Ovary (tissue), 9 donors: Measurements from ENCODE around the gene GJA10. TPM values are rescaled to one million over a fixed set of nuclear protein-coding genes. Genes with fewer than 3 reads are reported as not detected.

Experiments used
- DNase-seq, 5 donors: peaks; one replicate each; pipeline ENCODE4 v3.0.0-alpha.2; 2019 to 2020
- H3K27ac ChIP-seq, 2 donors: fragments of 200-600 bp; one replicate each; pipeline versions ENCODE4 v1.5.1 to v1.8.0; 2019 to 2022
- H3K27me3 ChIP-seq: fragments of 200-600 bp; one replicate; pipeline ENCODE4 v1.8.0; 2022
- H3K36me3 ChIP-seq: fragments of 200-600 bp; sonication (generic); one replicate; pipeline ENCODE4 v1.5.1; 2019
- H3K4me1 ChIP-seq: one replicate; pipeline ENCODE4 v1.8.1; 2013; ENCODE audit warnings: mild to moderate bottlenecking, moderate library complexity; ENCODE audit not compliant: insufficient read depth
- H3K4me3 ChIP-seq: fragments of 200-600 bp; sonication (generic); one replicate; pipeline ENCODE4 v1.5.1; 2017
- H3K9me3 ChIP-seq, 2 donors: fragments of 200-600 bp in 1 of 2; sonication (generic) in 1 of 2; one replicate each; pipeline versions ENCODE4 v1.5.1 to v1.8.1; 2013 to 2019; ENCODE audit warnings: mild to moderate bottlenecking in 1 of 2, moderate library complexity in 1 of 2
- EP300 ChIP-seq: sonication (generic); formaldehyde crosslinking; IDR thresholded peaks from one replicate; pipeline ENCODE4 v1.6.1; 2017; ENCODE audit warnings: antibody characterized with exemption
- POLR2A ChIP-seq: fragments of 450-650 bp; IDR thresholded peaks from one replicate; pipeline ENCODE4 v1.6.1; 2017; ENCODE audit warnings: antibody characterized with exemption, mild to moderate bottlenecking, moderate library complexity
- WGBS, 3 donors: extraction: QIAGEN DNeasy Blood & Tissue Kit in 1 of 3; methylation state at CpG; one replicate each; pipeline versions ENCODE4 v1.1.5 to v1.1.7; 2013 to 2017; 5-methylcytosine and 5-hydroxymethylcytosine counted together
- intact Hi-C, 4 donors: fragments of 100-400 bp; cut with DNase I; formaldehyde crosslinking; loops; one replicate each; pipeline versions ENCODE4 v1.11.0 to v1.15.1; 2022 to 2023
- polyA plus RNA-seq, 2 donors: library from polyadenylated mRNA; stranded (reverse); fragments of 200-250 nt in 1 of 2; fragments of 350-450 nt in 1 of 2; fragmentation: Illumina TruSeq in 1 of 2; extraction: RNeasy Lipid Tissue Mini Kit (QIAGEN cat#74804) in 1 of 2; gene quantifications; one replicate each; pipeline ENCODE4 v1.2.3, GENCODE V29; 2013 to 2014
- total RNA-seq, 7 donors: library from RNA; depleted of rRNA in 2 of 7; stranded (reverse); fragments of >200 nt in 2 of 7; fragmentation: NEBNext Ultra II Directional in 3 of 7; extraction: Animal tissue kit (Norgen Biotek cat#: 25700) in 3 of 7; gene quantifications; one replicate each; pipeline versions ENCODE4 v1.1.0 to v1.2.4, GENCODE V29; 2016 to 2023
- TF ChIP-seq, protein P1 (sequence below), 3 donors: fragments of 450-650 bp in 2 of 3; fragments of 200-600 bp in 1 of 3; IDR thresholded peaks; one replicate each; pipeline versions ENCODE4 v1.5.1 to v1.8.0; 2016 to 2022; ENCODE audit warnings: antibody characterized with exemption in 3 of 3, mild to moderate bottlenecking in 1 of 3
- donor health status: DM: no; HTN: no; CAD: no; lungs with moderate emphysema.
- donor health status: DM: no; HTN: no; CAD: no.
- donor health status: Bipolar disorder and iron deficiency.
- donor health status: DM: yes; HTN: yes; CAD: no.
- donor health status: DM: no; HTN: no; CAD: no.
- donor health status: DM: yes; HTN: yes; CAD: no.

GJA10 gene
- total and polyA plus RNA-seq, 9 donors: not detected

DNA sequence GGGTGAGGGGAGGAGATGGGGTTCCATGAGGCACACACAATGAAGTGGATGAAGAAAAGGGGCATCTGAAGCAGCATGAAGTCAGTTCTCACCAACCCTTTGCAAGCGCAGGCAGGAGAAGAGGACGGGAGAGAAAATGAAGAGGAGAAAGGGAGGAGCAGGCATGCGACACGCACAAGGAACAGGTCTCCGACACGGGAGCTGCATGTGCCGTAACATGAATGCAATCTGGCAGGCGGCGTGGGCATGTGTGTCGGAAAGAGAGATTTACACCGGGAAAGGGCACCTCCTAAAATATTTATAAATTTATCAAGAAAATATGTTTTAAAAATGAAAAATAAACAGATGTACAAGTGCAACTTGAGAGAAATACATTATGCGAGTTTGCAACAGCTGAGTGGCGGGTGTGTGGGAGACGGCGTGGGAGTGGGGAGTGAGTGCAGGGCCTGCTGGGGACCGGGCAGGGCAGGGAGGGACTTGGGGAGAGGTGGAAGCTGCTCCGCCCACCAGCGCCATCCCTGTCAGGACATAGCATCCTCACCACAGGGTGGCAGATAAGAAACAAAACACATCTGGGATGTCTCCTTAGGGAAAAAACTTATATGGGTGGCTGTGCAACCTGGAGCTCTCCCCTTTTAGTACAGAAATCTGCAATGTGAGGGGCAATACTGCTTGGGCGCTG lies 40.6 kb downstream of the GJA10 start:
- no peaks in the 10 kb centered on the region for H3K9me3 ChIP-seq
- H3K4me1 ChIP-seq: no peaks in the 10 kb centered on the region
- DNase-seq: no peak
- no peak overlapping the region for H3K4me3 ChIP-seq
- H3K27ac ChIP-seq: no peak overlapping the region
- intact Hi-C loops: loop anchor here in 1 of 4 donors (5.0 kb wide), 1 partner anchor 547 kb away; no protein-coding TSS in a partner anchor
- no peaks in the 10 kb centered on the region for H3K27me3 ChIP-seq
- TF ChIP-seq EP300 (no peak), POLR2A (no peak)
- TF ChIP-seq, protein P1, sequence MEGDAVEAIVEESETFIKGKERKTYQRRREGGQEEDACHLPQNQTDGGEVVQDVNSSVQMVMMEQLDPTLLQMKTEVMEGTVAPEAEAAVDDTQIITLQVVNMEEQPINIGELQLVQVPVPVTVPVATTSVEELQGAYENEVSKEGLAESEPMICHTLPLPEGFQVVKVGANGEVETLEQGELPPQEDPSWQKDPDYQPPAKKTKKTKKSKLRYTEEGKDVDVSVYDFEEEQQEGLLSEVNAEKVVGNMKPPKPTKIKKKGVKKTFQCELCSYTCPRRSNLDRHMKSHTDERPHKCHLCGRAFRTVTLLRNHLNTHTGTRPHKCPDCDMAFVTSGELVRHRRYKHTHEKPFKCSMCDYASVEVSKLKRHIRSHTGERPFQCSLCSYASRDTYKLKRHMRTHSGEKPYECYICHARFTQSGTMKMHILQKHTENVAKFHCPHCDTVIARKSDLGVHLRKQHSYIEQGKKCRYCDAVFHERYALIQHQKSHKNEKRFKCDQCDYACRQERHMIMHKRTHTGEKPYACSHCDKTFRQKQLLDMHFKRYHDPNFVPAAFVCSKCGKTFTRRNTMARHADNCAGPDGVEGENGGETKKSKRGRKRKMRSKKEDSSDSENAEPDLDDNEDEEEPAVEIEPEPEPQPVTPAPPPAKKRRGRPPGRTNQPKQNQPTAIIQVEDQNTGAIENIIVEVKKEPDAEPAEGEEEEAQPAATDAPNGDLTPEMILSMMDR (IDR thresholded peaks at IDR 0.05): no peak
- 87 to 90% (median 90%) methylated on average over 19 of the region's 19 CpGs for whole genome bisulfite sequencing, 3 donors
- H3K36me3 ChIP-seq: no peaks in the 10 kb centered on the region

DNA sequence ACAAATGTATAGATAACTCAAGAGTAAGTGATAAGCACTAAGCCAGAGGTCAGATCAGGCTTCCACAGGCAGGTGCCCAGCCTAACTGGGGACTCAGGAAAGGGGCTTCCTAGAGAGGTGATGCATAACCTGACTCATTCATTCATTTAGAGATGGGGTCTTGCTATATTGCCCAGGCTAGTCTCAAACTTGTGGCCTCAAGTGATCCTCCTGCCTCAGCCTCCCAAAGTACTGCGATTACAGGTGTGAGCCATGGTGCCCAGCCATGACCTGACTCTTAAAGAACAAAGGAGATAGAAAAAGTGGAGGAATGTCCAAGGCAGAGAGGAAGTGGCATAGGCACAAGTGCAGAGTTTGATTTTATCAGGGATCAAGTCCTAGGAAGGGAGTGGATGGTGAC lies 41.9 kb downstream of the GJA10 start:
- Histone ChIP-seq H3K36me3 (no peaks in the 10 kb centered on the region), H3K27ac (no peak overlapping the region), H3K4me3 (no peak overlapping the region), H3K27me3 (no peaks in the 10 kb centered on the region), H3K4me1 (no peaks in the 10 kb centered on the region), H3K9me3 (no peaks in the 10 kb centered on the region)
- WGBS, 3 donors: 96 to 100% (median 100%) methylated on average over 1 of the region's 1 CpG
- no peak for DNase-seq
- intact Hi-C loops: no loop called here
- TF ChIP-seq, protein P1 (IDR thresholded peaks at IDR 0.05): no peak
- TF ChIP-seq EP300 (no peak), POLR2A (no peak)

DNA sequence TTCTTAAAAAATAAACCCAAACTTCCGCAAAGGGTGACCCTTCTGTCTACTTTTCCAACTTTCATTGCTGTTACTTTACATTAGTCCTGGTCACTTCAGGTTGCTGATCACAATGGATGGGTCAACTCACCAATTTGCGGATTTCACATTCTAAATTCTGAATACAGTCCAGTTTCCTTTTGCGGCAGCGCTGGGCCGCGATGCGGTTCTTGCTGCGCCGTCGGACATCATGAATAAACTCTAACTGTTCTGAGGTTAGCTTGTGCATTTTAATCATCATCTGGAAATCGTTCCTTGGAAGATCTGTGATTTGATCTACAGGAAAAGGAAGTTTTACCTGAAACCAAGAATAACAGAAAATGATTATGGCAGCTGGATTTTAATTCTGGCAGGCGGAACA lies 43.7 kb downstream of the GJA10 start:
- no peak for TF ChIP-seq EP300
- TF ChIP-seq POLR2A: no peak
- TF ChIP-seq, protein P1 (IDR thresholded peaks at IDR 0.05): no peak
- H3K4me3 ChIP-seq: no peak overlapping the region

DNA sequence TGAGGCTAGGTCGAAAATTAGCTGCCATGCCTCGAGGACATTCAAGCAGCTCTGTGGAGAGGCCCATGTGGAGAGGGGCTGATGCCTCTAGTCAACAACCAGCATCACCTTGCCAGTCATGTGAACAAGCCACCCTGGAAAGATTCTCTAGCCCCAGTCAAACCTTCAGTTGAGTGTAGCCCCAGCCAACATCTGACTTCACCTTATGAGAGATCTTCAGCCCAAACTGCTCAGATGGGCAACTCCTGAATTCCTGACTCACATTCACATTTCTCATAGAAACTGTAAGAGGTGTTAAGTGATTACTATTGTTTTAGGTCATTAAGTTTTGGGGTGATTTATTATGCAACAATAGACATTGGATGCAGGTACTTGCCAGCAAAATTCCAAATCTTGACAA lies 44.9 kb downstream of the GJA10 start:
- no peak for TF ChIP-seq POLR2A
- no peaks in the 10 kb centered on the region for H3K27me3 ChIP-seq
- H3K4me1 ChIP-seq: peaks cover 4% of the 10 kb centered on the region
- DNase-seq: no peak
- no peaks in the 10 kb centered on the region for H3K9me3 ChIP-seq
- intact Hi-C loops: no loop called here
- H3K36me3 ChIP-seq: no peaks in the 10 kb centered on the region
- no peak overlapping the region for H3K27ac ChIP-seq
- H3K4me3 ChIP-seq: no peak overlapping the region
- 93 to 98% (median 93%) methylated on average over 2 of the region's 2 CpGs for WGBS, 3 donors

More for the DNA sequence above, 43.7 kb downstream of the GJA10 start:
- no peak overlapping the region for H3K27ac ChIP-seq
- no peak for DNase-seq
- H3K9me3 ChIP-seq: no peaks in the 10 kb centered on the region
- WGBS, 3 donors: 94 to 98% (median 95%) methylated on average over 12 of the region's 12 CpGs
- H3K27me3 ChIP-seq: no peaks in the 10 kb centered on the region
- H3K36me3 ChIP-seq: no peaks in the 10 kb centered on the region
- intact Hi-C loops: no loop called here
- H3K4me1 ChIP-seq: peaks cover 4% of the 10 kb centered on the region
